Measurements from ENCODE around the gene INPP5D. TPM values are rescaled to one million over a fixed set of nuclear protein-coding genes. Genes with fewer than 3 reads are reported as not detected.
A peak's percentile ranks its signal among the peaks of the same experiment; 100 is the strongest.

Gene INPP5D
- total RNA-seq, 1 experiment from 2014 or later: not detected

DNA sequence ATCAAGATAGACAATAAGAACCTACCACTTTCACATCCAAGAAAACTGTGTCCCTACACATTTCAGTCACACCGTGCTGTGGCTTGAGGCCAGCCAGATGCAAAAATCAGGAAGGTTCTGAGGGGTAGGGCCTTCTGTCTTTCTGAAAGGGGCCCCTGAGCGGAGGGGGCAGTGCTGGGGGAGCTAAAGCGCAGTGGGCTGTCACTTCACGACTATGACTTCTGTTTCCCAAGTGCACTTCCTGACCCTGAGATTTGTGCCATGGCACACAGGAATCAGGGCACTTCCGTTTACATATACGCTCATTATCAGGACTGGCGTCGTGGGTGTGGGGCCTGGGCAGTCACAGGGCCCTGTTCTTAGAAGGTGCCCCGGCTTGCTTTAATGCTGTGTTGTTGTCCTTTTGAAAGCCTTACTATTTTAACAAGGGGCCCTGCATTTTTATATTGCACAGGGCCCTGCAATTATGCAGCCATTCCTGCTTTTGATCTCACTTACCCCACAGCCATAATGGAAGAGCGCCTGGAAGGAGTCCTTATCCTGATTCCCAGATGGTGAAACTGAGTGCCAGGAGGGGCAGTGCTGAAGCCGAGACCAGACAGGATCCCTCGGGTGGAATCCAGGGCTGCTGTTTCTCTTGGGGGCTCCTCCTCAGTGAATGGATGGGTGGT, 47.7 kb upstream of the INPP5D start:
- H3K27ac Mint-ChIP-seq (ENCODE audit: unreplicated experiment): peak overlapping the region; percentile 46
- CTCF ChIA-PET: interaction anchor here (0.6 to 1.5 kb wide), 3 partner anchors 9 to 85 kb away, joined by 3 to 5 read pairs (median 4); no protein-coding TSS in a partner anchor
- H3K27me3 Mint-ChIP-seq (ENCODE audit: unreplicated experiment): no peaks in the 10 kb centered on the region
- no TSS peak for BruUV-seq (replicated peaks)
- peaks cover 24% of the 10 kb centered on the region for H3K4me1 Mint-ChIP-seq (ENCODE audit: low read depth, unreplicated experiment)
- peak overlapping the region; percentile 47 for H3K4me3 Mint-ChIP-seq (ENCODE audit: low read depth, unreplicated experiment)
- intact Hi-C loops (cut with micrococcal nuclease; ENCODE audit: unreplicated experiment): no loop called here
- DNase-seq: no peak
- no peak for TF ChIP-seq CTCF (IDR thresholded peaks at IDR 0.05; ENCODE audit: unreplicated experiment)
- H3K36me3 Mint-ChIP-seq (ENCODE audit: insufficient read depth, unreplicated experiment): no peaks in the 10 kb centered on the region
- H3K9me3 Mint-ChIP-seq (ENCODE audit: low read depth, unreplicated experiment): peaks cover 4% of the 10 kb centered on the region

GRCh38 chr2:233013027-233013461, 47.1 kb upstream of the INPP5D start, which contains the start of gene NGEF:
Gene NGEF (minus strand): TSS chr2:233013256. CDS start chr2:232974890, 38,366 bp downstream.
- Mint-ChIP-seq H3K4me3 (ENCODE audit: low read depth, unreplicated experiment) (peak within 1 kb of the TSS; percentile 47), H3K36me3 (ENCODE audit: insufficient read depth, unreplicated experiment) (no peaks in the 10 kb centered on the region), H3K9me3 (ENCODE audit: low read depth, unreplicated experiment) (peaks cover 4% of the 10 kb centered on the region), H3K27me3 (ENCODE audit: unreplicated experiment) (no peaks in the 10 kb centered on the region), H3K27ac (ENCODE audit: unreplicated experiment) (peak within 1 kb of the TSS; percentile 46), H3K4me1 (ENCODE audit: low read depth, unreplicated experiment) (peaks cover 24% of the 10 kb centered on the region)
- DNase-seq: peak; percentile 84
- intact Hi-C loops (cut with micrococcal nuclease; ENCODE audit: unreplicated experiment): no loop called here
- CTCF ChIA-PET: interaction anchor here (0.6 to 1.5 kb wide), 3 partner anchors 9 to 86 kb away, joined by 3 to 5 read pairs (median 4); no protein-coding TSS in a partner anchor
- no TSS peak for BruUV-seq (replicated peaks)
- TF ChIP-seq CTCF (IDR thresholded peaks at IDR 0.05; ENCODE audit: unreplicated experiment): no peak

DNA sequence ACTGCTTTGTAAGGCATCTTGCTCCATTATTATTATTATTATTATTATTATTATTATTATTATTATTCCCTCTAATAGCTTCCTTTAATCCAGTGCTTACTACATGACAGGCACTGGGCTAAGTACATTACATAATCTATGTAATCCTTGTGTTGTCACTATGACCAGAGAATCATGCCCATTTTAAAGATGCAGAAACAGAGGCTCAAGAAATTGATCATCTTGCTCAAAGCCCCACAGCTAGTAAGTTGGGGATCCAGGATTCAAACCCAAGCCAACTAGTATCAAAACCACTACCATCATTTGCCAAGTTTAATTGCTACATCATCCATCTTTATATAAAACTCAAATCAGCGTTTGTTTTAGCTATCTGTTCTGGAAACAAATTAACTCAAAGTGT, 46.5 kb upstream of the INPP5D start:
- no peaks in the 10 kb centered on the region for H3K27me3 Mint-ChIP-seq (ENCODE audit: unreplicated experiment)
- CTCF ChIA-PET: interaction anchor here (1.0 to 1.5 kb wide), 2 partner anchors 8 to 15 kb away, joined by 4 to 5 read pairs; no protein-coding TSS in a partner anchor
- H3K4me3 Mint-ChIP-seq (ENCODE audit: low read depth, unreplicated experiment): no peak overlapping the region
- H3K4me1 Mint-ChIP-seq (ENCODE audit: low read depth, unreplicated experiment): peaks cover 24% of the 10 kb centered on the region
- H3K9me3 Mint-ChIP-seq (ENCODE audit: low read depth, unreplicated experiment): peaks cover 4% of the 10 kb centered on the region
- DNase-seq: no peak
- intact Hi-C loops (cut with micrococcal nuclease; ENCODE audit: unreplicated experiment): no loop called here
- H3K36me3 Mint-ChIP-seq (ENCODE audit: insufficient read depth, unreplicated experiment): no peaks in the 10 kb centered on the region
- no peak for TF ChIP-seq CTCF (IDR thresholded peaks at IDR 0.05; ENCODE audit: unreplicated experiment)
- BruUV-seq (replicated peaks): no TSS peak
- no peak overlapping the region for H3K27ac Mint-ChIP-seq (ENCODE audit: unreplicated experiment)

- no TSS peak for BruUV-seq (replicated peaks)
- no peak for TF ChIP-seq CTCF (IDR thresholded peaks at IDR 0.05; ENCODE audit: unreplicated experiment)
- no peaks in the 10 kb centered on the region for H3K36me3 Mint-ChIP-seq (ENCODE audit: insufficient read depth, unreplicated experiment)
Measured at GRCh38 chr2:233015019-233015645, 45.0 kb upstream of the INPP5D start.

More at GRCh38 chr2:233015019-233015645, 45.0 kb upstream of the INPP5D start:
- Mint-ChIP-seq H3K9me3 (ENCODE audit: low read depth, unreplicated experiment) (peaks cover 4% of the 10 kb centered on the region), H3K4me1 (ENCODE audit: low read depth, unreplicated experiment) (peaks cover 24% of the 10 kb centered on the region), H3K27ac (ENCODE audit: unreplicated experiment) (no peak overlapping the region), H3K4me3 (ENCODE audit: low read depth, unreplicated experiment) (no peak overlapping the region), H3K27me3 (ENCODE audit: unreplicated experiment) (no peaks in the 10 kb centered on the region)
- DNase-seq: no peak
- intact Hi-C loops (cut with micrococcal nuclease; ENCODE audit: unreplicated experiment): no loop called here
- CTCF ChIA-PET: no interaction called here

Data from Calu3 (cell line).